Adipose tissue (tissue), 3 donors: Measurements from ENCODE around the gene IL2RG. TPM values are rescaled to one million over a fixed set of nuclear protein-coding genes. Genes with fewer than 3 reads are reported as not detected.

Experiments
- H3K27ac ChIP-seq: one replicate; pipeline ENCODE4 v1.5.1; 2013; ENCODE audit warnings: low read depth, low read length
- WGBS, 3 donors: extraction: QIAGEN DNeasy Blood & Tissue Kit; methylation state at CpG; one replicate each; pipeline ENCODE4 v1.1.7; 2013; 5-methylcytosine and 5-hydroxymethylcytosine counted together
- polyA plus RNA-seq, 3 donors: library from polyadenylated mRNA; stranded (reverse); fragments of 200-250 nt; gene quantifications; one replicate each; pipeline ENCODE4 v1.2.3, GENCODE V29; 2013
- donor health status: healthy with polysubstance abuse.
- donor health status: Bipolar disorder and iron deficiency.
- donor health status: healthy.

The IL2RG gene
- polyA plus RNA-seq, 3 donors = 2.9 to 15.4 (median 10.8) TPM

- WGBS, 3 donors = 73 to 84% (median 84%) methylated on average over 5 of the region's 5 CpGs
- no peak overlapping the region for H3K27ac ChIP-seq
These were observed 20.1 kb downstream of the IL2RG start for GRCh38 chrX:71091263-71091662.

GRCh38 chrX:71085900-71086299 lies 25.5 kb downstream of the IL2RG start:
- H3K27ac ChIP-seq = no peak overlapping the region
- WGBS, 3 donors = 63 to 81% (median 77%) methylated on average over 4 of the region's 4 CpGs

- 76 to 84% (median 77%) methylated on average over 3 to 4 of the region's 4 CpGs for WGBS, 3 donors
These were observed 28.6 kb downstream of the IL2RG start for GRCh38 chrX:71082822-71083221.

GRCh38 chrX:71082124-71082647 lies 29.2 kb downstream of the IL2RG start:
- no peak overlapping the region for H3K27ac ChIP-seq
- 75 to 83% (median 76%) methylated on average over 5 of the region's 5 CpGs for WGBS, 3 donors

More at GRCh38 chrX:71082822-71083221, 28.6 kb downstream of the IL2RG start:
- no peak overlapping the region for H3K27ac ChIP-seq

- 42 to 53% (median 48%) methylated on average over 3 of the region's 3 CpGs for WGBS, 3 donors
- H3K27ac ChIP-seq = no peak overlapping the region
These were observed 29.9 kb downstream of the IL2RG start for GRCh38 chrX:71081330-71082123.

GRCh38 chrX:71070531-71070930 lies 40.8 kb downstream of the IL2RG start:
- WGBS, 3 donors = 66 to 78% (median 69%) methylated on average over 5 of the region's 5 CpGs
- no peak overlapping the region for H3K27ac ChIP-seq

GRCh38 chrX:71068044-71068918 lies 43.1 kb downstream of the IL2RG start, which contains the start of gene SNX12:
TSS of gene SNX12 (minus strand) at chrX:71068334. CDS start at chrX:71068306, 28 bp downstream.
- 0 to 30% (median 1%) methylated on average over 61 to 73 of the region's 73 CpGs for WGBS, 3 donors

GRCh38 chrX:71067712-71068043 lies 43.7 kb downstream of the IL2RG start:
- H3K27ac ChIP-seq = no peak overlapping the region
- 0 to 37% (median 1%) methylated on average over 10 of the region's 10 CpGs for WGBS, 3 donors

More at GRCh38 chrX:71068044-71068918, 43.1 kb downstream of the IL2RG start, which contains the start of gene SNX12:
- no peak within 1 kb of the TSS for H3K27ac ChIP-seq

- 7 to 36% (median 21%) methylated on average over 2 of the region's 2 CpGs for WGBS, 3 donors
- H3K27ac ChIP-seq = no peak overlapping the region
These were observed 44.3 kb downstream of the IL2RG start for GRCh38 chrX:71067089-71067488.

- no peak overlapping the region for H3K27ac ChIP-seq
These were observed 51.2 kb downstream of the IL2RG start for GRCh38 chrX:71060127-71060526.

- no peak overlapping the region for H3K27ac ChIP-seq
- 50 to 100% (median 71%) methylated on average over 3 of the region's 3 CpGs for WGBS, 3 donors
These were observed 53.4 kb downstream of the IL2RG start for GRCh38 chrX:71057848-71058530.

Other genes with a start within 250 kb of the IL2RG start
- gene TEX11, start 202.9 kb downstream of the IL2RG start, polyA plus RNA-seq = under 1 TPM in 2 of 3 donors, not detected in 1; 0.03 to 0.83 TPM
- not detected for gene SLC7A3, start 180.5 kb downstream of the IL2RG start, polyA plus RNA-seq
- 10 to 100 TPM; 15.1 to 53.5 (median 23.3) TPM for gene SNX12, start 43.2 kb downstream of the IL2RG start, polyA plus RNA-seq
- gene FOXO4, start 15.7 kb downstream of the IL2RG start, polyA plus RNA-seq = 10 to 100 TPM in 2 of 3 donors, 1 to 10 TPM in 1; 9.1 to 26.1 (median 11.4) TPM
- gene CXorf65, start 4.8 kb downstream of the IL2RG start, polyA plus RNA-seq = under 1 TPM in 1 of 3 donors, not detected in 2; 0.19 TPM
- 10 to 100 TPM in 2 of 3 donors, 1 to 10 TPM in 1; 8.7 to 13.4 (median 12.9) TPM for gene MED12, start 7.0 kb upstream of the IL2RG start, polyA plus RNA-seq
- gene NLGN3, start 33.3 kb upstream of the IL2RG start, polyA plus RNA-seq = under 1 TPM; 0.15 to 0.67 (median 0.49) TPM
- gene GJB1, start 111.6 kb upstream of the IL2RG start, polyA plus RNA-seq = 100 to 1,000 TPM in 1 of 3 donors, 1 to 10 TPM in 2; 1.0 to 102 (median 1.8) TPM
- gene ZMYM3, start 142.6 kb upstream of the IL2RG start, polyA plus RNA-seq = 1 to 10 TPM; 4.6 to 6.4 (median 6.3) TPM
- gene NONO, start 172.1 kb upstream of the IL2RG start, polyA plus RNA-seq = 100 to 1,000 TPM; 121 to 143 (median 133) TPM
- 1 to 10 TPM in 1 of 3 donors, under 1 TPM in 2; 0.32 to 1.5 (median 0.58) TPM for gene ITGB1BP2, start 190.2 kb upstream of the IL2RG start, polyA plus RNA-seq